ENCODE data around the gene SIPA1.

DNA sequence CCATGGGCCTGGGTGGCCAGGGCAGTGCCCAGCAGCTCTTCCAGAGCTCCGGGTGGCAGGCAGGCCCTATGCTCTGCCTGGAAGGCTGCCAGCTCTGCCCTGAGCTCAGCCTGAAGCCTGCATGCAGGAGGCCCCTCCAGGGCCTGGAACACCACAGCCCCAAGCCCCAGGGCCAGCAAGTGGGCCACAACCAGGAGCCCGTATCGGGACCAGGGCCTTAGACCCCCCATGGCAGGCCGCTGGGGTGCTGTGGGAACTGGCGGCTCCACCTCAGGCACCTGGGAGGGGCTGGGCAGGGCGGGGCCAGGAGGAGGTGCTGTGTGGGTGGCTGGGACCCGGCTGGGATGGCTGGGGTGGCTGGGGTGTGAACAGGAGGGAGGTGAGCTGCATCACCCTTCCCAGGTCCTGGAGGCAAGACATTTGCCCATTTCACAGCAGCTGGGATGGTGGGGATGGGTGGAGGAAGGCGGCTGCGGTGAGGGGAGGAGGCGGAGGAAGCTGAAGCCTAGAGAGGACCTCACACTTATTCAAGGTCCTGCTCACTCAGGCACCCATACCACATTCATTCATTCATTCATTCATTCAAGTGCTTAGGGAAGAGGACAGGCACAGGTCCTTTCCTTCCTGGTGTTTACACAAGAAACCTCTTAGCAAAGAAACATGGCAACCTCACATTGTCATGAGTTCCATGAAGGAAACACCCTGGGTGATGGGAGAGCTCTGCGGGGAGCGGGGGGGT is 42.2 kb upstream of the SIPA1 start, which contains the start of gene KCNK7:
- no peak for TF ChIP-seq TAF1 (IDR thresholded peaks at IDR 0.05; ENCODE audit: borderline replicate concordance, low read depth, low read length)
- TF ChIP-seq POLR2A (IDR thresholded peaks at IDR 0.05; ENCODE audit: low read depth, low read length), result no peak

All from GM12892 (cell line).